Measurements from ENCODE around the gene LHX4. TPM values are rescaled to one million over a fixed set of nuclear protein-coding genes. Genes with fewer than 3 reads are reported as not detected.

LHX4 gene
- total RNA-seq, 4 donors from 2014 or later = not detected

DNA sequence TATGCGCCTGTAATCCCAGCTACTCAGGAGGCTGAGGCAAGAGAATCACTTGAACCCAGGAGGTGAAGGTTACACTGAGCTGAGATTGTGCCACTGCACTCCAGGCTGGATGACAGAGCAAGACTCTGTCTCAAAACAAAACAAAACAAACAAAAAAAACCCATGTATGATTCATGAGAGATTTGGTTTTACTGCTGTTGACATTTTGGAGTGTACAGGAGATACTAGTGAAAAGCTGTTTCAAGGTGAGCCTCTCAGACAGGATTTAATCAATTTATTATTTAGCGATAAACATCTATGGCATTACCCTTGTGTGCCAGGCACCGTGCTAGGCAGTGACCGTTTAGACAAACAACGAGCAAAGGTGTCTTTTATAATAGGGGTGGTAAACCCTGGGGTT is 16.5 kb downstream of the LHX4 start:
- WGBS, 2 donors = 87 to 94% methylated on average over 5 of the region's 5 CpGs
- DNase-seq (ENCODE audit: low spot score in 2 of 2) = no peak
- H3K4me3 ChIP-seq = no peak overlapping the region
- no peaks in the 10 kb centered on the region for H3K9me3 ChIP-seq
- no peaks in the 10 kb centered on the region for H3K4me1 ChIP-seq
- TF ChIP-seq, protein P1, sequence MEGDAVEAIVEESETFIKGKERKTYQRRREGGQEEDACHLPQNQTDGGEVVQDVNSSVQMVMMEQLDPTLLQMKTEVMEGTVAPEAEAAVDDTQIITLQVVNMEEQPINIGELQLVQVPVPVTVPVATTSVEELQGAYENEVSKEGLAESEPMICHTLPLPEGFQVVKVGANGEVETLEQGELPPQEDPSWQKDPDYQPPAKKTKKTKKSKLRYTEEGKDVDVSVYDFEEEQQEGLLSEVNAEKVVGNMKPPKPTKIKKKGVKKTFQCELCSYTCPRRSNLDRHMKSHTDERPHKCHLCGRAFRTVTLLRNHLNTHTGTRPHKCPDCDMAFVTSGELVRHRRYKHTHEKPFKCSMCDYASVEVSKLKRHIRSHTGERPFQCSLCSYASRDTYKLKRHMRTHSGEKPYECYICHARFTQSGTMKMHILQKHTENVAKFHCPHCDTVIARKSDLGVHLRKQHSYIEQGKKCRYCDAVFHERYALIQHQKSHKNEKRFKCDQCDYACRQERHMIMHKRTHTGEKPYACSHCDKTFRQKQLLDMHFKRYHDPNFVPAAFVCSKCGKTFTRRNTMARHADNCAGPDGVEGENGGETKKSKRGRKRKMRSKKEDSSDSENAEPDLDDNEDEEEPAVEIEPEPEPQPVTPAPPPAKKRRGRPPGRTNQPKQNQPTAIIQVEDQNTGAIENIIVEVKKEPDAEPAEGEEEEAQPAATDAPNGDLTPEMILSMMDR (IDR thresholded peaks at IDR 0.05) = no peak
- TF ChIP-seq POLR2A (IDR thresholded peaks at IDR 0.05) = no peak
- peaks cover 0 to 41% of the 10 kb centered on the region in 2 donors for H3K27me3 ChIP-seq
- H3K36me3 ChIP-seq = no peaks in the 10 kb centered on the region
- no peak overlapping the region for H3K27ac ChIP-seq

DNA sequence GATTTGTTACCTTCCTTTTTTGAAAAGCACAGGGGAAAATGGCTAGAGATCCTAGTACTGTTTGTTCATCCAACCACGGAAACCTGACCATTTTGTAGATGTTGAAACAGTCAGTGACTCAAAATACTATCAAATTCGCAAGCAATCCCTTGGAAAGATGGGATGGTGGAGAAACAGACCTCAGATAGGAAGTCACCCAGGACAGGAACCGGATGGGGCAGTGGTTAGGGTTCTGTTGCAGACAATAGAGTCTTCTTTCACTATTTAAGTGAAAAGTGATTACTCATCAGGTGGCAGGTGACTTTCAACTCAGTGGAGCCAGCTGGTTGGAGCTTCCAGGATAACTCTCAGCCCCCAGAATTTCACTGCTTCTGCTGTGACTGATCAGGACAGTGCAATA is 17.0 kb downstream of the LHX4 start:
- Histone ChIP-seq H3K4me3 (no peak overlapping the region), H3K36me3 (no peaks in the 10 kb centered on the region), H3K27ac (no peak overlapping the region), H3K27me3 (peaks cover 0 to 41% of the 10 kb centered on the region in 2 donors), H3K4me1 (no peaks in the 10 kb centered on the region), H3K9me3 (no peaks in the 10 kb centered on the region)
- no peak for DNase-seq (ENCODE audit: low spot score in 2 of 2)
- TF ChIP-seq POLR2A (IDR thresholded peaks at IDR 0.05) = no peak
- TF ChIP-seq, protein P1 (IDR thresholded peaks at IDR 0.05) = no peak
- TF ChIP-seq EP300 (IDR thresholded peaks at IDR 0.05) = no peak
- 84 to 85% methylated on average over 3 of the region's 3 CpGs for WGBS, 2 donors

DNA sequence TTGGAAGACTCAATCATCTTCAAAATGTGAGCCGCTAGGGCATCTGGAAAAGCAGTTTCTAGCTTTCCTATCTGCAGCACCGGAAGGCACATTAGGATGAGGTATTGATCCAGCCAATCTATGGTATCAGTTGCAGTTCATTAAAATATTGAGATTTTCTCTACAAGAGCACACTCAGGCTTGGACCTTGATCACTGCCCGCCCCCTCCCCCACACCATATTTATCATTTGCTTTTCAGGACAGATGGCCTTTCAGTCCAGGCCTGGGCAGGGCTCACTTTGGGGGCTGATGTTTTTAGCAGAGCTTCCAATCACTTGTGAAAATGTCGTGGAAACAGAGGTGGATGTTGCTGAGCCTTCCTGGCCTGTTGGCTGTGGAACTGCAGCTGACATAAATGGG is 17.5 kb downstream of the LHX4 start:
- H3K36me3 ChIP-seq = no peaks in the 10 kb centered on the region
- no peak overlapping the region for H3K27ac ChIP-seq
- 80 to 81% methylated on average over 4 of the region's 4 CpGs for WGBS, 2 donors
- no peak for DNase-seq (ENCODE audit: low spot score in 2 of 2)
- H3K9me3 ChIP-seq = no peaks in the 10 kb centered on the region
- peaks cover 0 to 38% of the 10 kb centered on the region in 2 donors for H3K27me3 ChIP-seq
- H3K4me1 ChIP-seq = no peaks in the 10 kb centered on the region
- TF ChIP-seq, protein P1 (IDR thresholded peaks at IDR 0.05) = no peak
- TF ChIP-seq EP300 (IDR thresholded peaks at IDR 0.05) (no peak), POLR2A (IDR thresholded peaks at IDR 0.05) (no peak)
- no peak overlapping the region for H3K4me3 ChIP-seq

DNA sequence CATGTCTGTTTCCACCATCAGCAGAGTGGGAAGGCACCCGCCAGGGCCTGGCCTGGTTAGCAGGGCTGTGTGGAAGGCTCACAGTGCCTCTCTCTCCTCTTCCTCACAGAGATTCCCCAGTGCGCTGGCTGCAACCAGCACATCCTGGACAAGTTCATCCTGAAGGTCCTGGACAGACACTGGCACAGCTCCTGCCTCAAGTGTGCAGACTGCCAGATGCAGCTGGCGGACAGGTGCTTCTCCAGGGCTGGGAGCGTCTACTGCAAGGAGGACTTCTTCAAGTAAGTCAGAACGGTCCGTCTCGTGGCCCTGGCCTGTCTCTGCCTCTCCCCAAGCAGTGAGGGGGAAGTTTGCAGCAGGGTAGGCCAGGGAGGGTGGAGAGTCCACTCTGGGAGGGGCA is 18.1 kb downstream of the LHX4 start:
- 75 to 96% methylated on average over 5 to 7 of the region's 7 CpGs for WGBS, 2 donors
- H3K27ac ChIP-seq = no peak overlapping the region
- peaks cover 0 to 34% of the 10 kb centered on the region in 2 donors for H3K27me3 ChIP-seq
- no peaks in the 10 kb centered on the region for H3K4me1 ChIP-seq
- no peaks in the 10 kb centered on the region for H3K9me3 ChIP-seq
- H3K36me3 ChIP-seq = no peaks in the 10 kb centered on the region
- DNase-seq (ENCODE audit: low spot score in 2 of 2) = no peak
- H3K4me3 ChIP-seq = no peak overlapping the region
- TF ChIP-seq POLR2A (IDR thresholded peaks at IDR 0.05) (no peak), EP300 (IDR thresholded peaks at IDR 0.05) (no peak)
- TF ChIP-seq, protein P1 (IDR thresholded peaks at IDR 0.05) = no peak

DNA sequence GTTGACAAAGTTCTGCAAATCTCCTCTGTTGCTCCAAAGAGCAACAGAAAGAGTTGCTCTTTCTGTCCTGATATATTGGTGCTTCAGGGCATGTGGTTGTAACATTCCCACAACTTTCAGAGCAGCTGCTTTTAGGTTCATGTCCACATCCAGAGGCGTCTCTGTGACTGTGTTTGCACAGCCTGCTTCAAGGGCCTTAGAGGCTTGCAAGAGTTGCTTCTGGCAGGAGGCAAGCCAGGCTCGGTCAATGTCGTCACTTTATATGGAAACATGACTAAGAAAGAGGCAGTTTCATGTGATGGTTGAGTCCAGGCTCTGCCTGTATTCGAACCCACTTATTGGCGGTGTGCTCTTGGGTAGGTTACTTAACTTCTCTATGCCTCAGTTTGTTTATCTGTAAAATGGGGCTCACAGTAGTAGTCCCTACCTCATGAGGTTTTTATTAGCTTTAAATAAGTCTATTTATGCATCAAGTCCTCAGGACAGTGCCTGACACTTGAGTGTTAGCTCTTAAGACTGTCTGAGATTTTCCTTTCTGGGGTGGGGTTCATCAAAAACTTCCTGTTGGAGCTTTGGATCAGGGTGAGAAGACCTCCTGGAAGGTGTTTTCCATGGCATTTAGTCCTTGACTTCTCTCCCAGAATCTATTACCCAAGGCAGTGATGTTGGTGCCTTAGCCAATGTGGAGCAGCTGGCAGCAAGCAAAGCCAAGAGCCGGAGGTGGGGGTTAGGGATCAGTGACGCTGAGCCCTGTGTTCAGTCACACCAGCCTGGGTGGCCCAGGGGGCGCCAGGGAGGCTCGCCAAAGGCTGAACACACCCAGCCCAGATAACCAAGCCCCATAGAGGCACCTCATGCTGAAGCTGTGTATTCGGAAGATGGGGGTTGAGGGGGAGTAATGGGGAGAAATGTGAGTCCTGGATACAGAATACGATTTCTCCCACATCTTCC is 18.9 kb downstream of the LHX4 start:
- H3K27me3 ChIP-seq = peaks cover 0 to 34% of the 10 kb centered on the region in 2 donors
- H3K9me3 ChIP-seq = no peaks in the 10 kb centered on the region
- H3K4me3 ChIP-seq = no peak overlapping the region
- H3K36me3 ChIP-seq = no peaks in the 10 kb centered on the region
- no peak for DNase-seq (ENCODE audit: low spot score in 2 of 2)
- H3K27ac ChIP-seq = no peak overlapping the region
- TF ChIP-seq, protein P1 (IDR thresholded peaks at IDR 0.05) = no peak
- TF ChIP-seq EP300 (IDR thresholded peaks at IDR 0.05) (no peak), POLR2A (IDR thresholded peaks at IDR 0.05) (no peak)
- no peaks in the 10 kb centered on the region for H3K4me1 ChIP-seq
- WGBS, 2 donors = 53 to 61% methylated on average over 11 of the region's 11 CpGs

Data from tibial nerve (tissue), 4 donors.